NCI-H128 (cell line): ENCODE data around the gene GSG1L.
"Not testable (repeated sequence)": the region's sequence is repeated elsewhere in the genome, so short reads cannot be mapped to it uniquely, and the experiment has no call there.

Experiments used
- DNase-seq: peaks from one replicate; lab custom pipeline; 2025; ENCODE audit not compliant: unreplicated experiment; lab: John Stamatoyannopoulos, UW

GSG1L gene

GRCh38 chr16:27954191-27954590 is 109.3 kb downstream of the GSG1L start:
- DNase-seq = no peak

- DNase-seq = no peak
Observed at GRCh38 chr16:27952811-27953210, 110.7 kb downstream of the GSG1L start.

- no peak for DNase-seq
Observed at GRCh38 chr16:27951489-27952120, 111.9 kb downstream of the GSG1L start.

GRCh38 chr16:27950206-27950887 is 113.2 kb downstream of the GSG1L start:
- DNase-seq = no peak

GRCh38 chr16:27947696-27948095 is 115.8 kb downstream of the GSG1L start:
- DNase-seq = no peak

- DNase-seq = no peak
Observed at GRCh38 chr16:27945233-27945973, 118.1 kb downstream of the GSG1L start.

GRCh38 chr16:27943766-27944165 is 119.7 kb downstream of the GSG1L start:
- no peak for DNase-seq

GRCh38 chr16:27942071-27942470 is 121.4 kb downstream of the GSG1L start:
- DNase-seq = not testable (repeated sequence)

- no peak for DNase-seq
Observed at GRCh38 chr16:27935076-27935475, 128.4 kb downstream of the GSG1L start.

GRCh38 chr16:27932542-27933135 is 130.9 kb downstream of the GSG1L start:
- DNase-seq = no peak

GRCh38 chr16:27929818-27930217 is 133.7 kb downstream of the GSG1L start:
- DNase-seq = no peak

GRCh38 chr16:27928542-27928941 is 135.0 kb downstream of the GSG1L start:
- no peak for DNase-seq

GRCh38 chr16:27927266-27927901 is 136.1 kb downstream of the GSG1L start:
- no peak for DNase-seq

GRCh38 chr16:27925612-27926011 is 137.9 kb downstream of the GSG1L start:
- DNase-seq = no peak

- no peak for DNase-seq
Observed at GRCh38 chr16:27924411-27925118, 138.9 kb downstream of the GSG1L start.

- DNase-seq = no peak
Observed at GRCh38 chr16:27923751-27924150, 139.8 kb downstream of the GSG1L start.

- no peak for DNase-seq
Observed at GRCh38 chr16:27922433-27922832, 141.1 kb downstream of the GSG1L start.

GRCh38 chr16:27921134-27921533 is 142.4 kb downstream of the GSG1L start:
- no peak for DNase-seq

- DNase-seq = no peak
Observed at GRCh38 chr16:27920391-27920891, 143.1 kb downstream of the GSG1L start.

- no peak for DNase-seq
Observed at GRCh38 chr16:27918755-27919154, 144.8 kb downstream of the GSG1L start.
